HG03457 (cell line): ENCODE data around the gene FOXO3.
"Not testable (repeated sequence)": the region's sequence is repeated elsewhere in the genome, so short reads cannot be mapped to it uniquely, and the experiment has no call there.

Experiments used
- ATAC-seq: cut with Tn5 transposase; IDR thresholded peaks from one replicate; pipeline ENCODE4 v1.9.1; 2021; ENCODE audit warnings: moderate number of reproducible peaks; ENCODE audit not compliant: unreplicated experiment

The FOXO3 gene

GRCh38 chr6:108656836-108657235, 96.1 kb downstream of the FOXO3 start:
- ATAC-seq = no peak

GRCh38 chr6:108658174-108658573, 97.5 kb downstream of the FOXO3 start:
- no peak for ATAC-seq

GRCh38 chr6:108658785-108659184, 98.1 kb downstream of the FOXO3 start:
- not testable (repeated sequence) for ATAC-seq

- ATAC-seq = no peak
These were observed 99.5 kb downstream of the FOXO3 start for GRCh38 chr6:108660251-108660650.

- no peak for ATAC-seq
These were observed 100.7 kb downstream of the FOXO3 start for GRCh38 chr6:108661430-108661829.

GRCh38 chr6:108661982-108662381, 101.3 kb downstream of the FOXO3 start:
- ATAC-seq = no peak

- no peak for ATAC-seq
These were observed 102.0 kb downstream of the FOXO3 start for GRCh38 chr6:108662702-108663101.

- ATAC-seq = not testable (repeated sequence)
These were observed 102.9 kb downstream of the FOXO3 start for GRCh38 chr6:108663494-108664064.

- no peak for ATAC-seq
These were observed 104.9 kb downstream of the FOXO3 start for GRCh38 chr6:108665495-108666196.

GRCh38 chr6:108666656-108667260, 106.0 kb downstream of the FOXO3 start:
- no peak for ATAC-seq

- ATAC-seq = no peak
These were observed 107.3 kb downstream of the FOXO3 start for GRCh38 chr6:108667993-108668392.

GRCh38 chr6:108669673-108670072, 109.0 kb downstream of the FOXO3 start:
- ATAC-seq = no peak

GRCh38 chr6:108671175-108671574, 110.5 kb downstream of the FOXO3 start:
- no peak for ATAC-seq

- no peak for ATAC-seq
These were observed 111.1 kb downstream of the FOXO3 start for GRCh38 chr6:108671790-108672189.

- ATAC-seq = no peak
These were observed 111.9 kb downstream of the FOXO3 start for GRCh38 chr6:108672641-108673040.

GRCh38 chr6:108673153-108673552, 112.4 kb downstream of the FOXO3 start:
- no peak for ATAC-seq

- ATAC-seq = no peak
These were observed 112.9 kb downstream of the FOXO3 start for GRCh38 chr6:108673602-108674001.

GRCh38 chr6:108675226-108676200, 114.8 kb downstream of the FOXO3 start:
- no peak for ATAC-seq

GRCh38 chr6:108676555-108676954, 115.8 kb downstream of the FOXO3 start:
- ATAC-seq = no peak

- no peak for ATAC-seq
These were observed 116.6 kb downstream of the FOXO3 start for GRCh38 chr6:108677357-108677756.

GRCh38 chr6:108677894-108678293, 117.2 kb downstream of the FOXO3 start:
- ATAC-seq = no peak
